HepG2 (cell line): ENCODE measurements around the gene EIF4G3. TPM values are rescaled to one million over a fixed set of nuclear protein-coding genes. Genes with fewer than 3 reads are reported as not detected.

Experiments used
- ARID3A ChIP-seq: IDR thresholded peaks from 2 replicates; pipeline ENCODE4 v1.6.1; 2012; ENCODE audit warnings: low read depth, low read length, improper control_type of control experiment
- CSRNP2 ChIP-seq: sonication (generic); formaldehyde crosslinking; conservative IDR thresholded peaks from 2 replicates; pipeline ENCODE4 v1.8.0; 2022; ENCODE audit warnings: low read depth, missing genetic modification reagents
- DRAP1 ChIP-seq: IDR thresholded peaks from 2 replicates; pipeline ENCODE4 v1.6.1; 2016; ENCODE audit warnings: missing genetic modification reagents, missing compliant biosample characterization
- ETV5 ChIP-seq: IDR thresholded peaks from 2 replicates; pipeline ENCODE4 v1.6.1; 2018; ENCODE audit warnings: missing biosample characterization, missing genetic modification reagents, inconsistent platforms, borderline replicate concordance
- GATAD1 ChIP-seq: IDR thresholded peaks from 2 replicates; pipeline ENCODE4 v1.6.1; 2016; ENCODE audit warnings: missing genetic modification reagents, missing compliant biosample characterization
- HDAC2 ChIP-seq: sonication (generic); formaldehyde crosslinking; IDR thresholded peaks from 2 replicates; pipeline ENCODE4 v1.4.0; 2020; ENCODE audit warnings: missing genetic modification reagents
- HNF4A ChIP-seq: sonication (generic); formaldehyde crosslinking; IDR thresholded peaks from 2 replicates; pipeline ENCODE4 v1.4.0; 2020; ENCODE audit warnings: missing genetic modification reagents
- HOMEZ ChIP-seq: IDR thresholded peaks from 2 replicates; pipeline ENCODE4 v1.6.1; 2016; ENCODE audit warnings: low read depth
- NR2F6 ChIP-seq, 2 experiments: IDR thresholded peaks; 2 replicates each; pipeline ENCODE4 v1.6.1; 2016; ENCODE audit warnings: antibody characterized with exemption in 1 of 2, mild to moderate bottlenecking in 1 of 2
- SNAPC5 ChIP-seq: sonication (generic); formaldehyde crosslinking; IDR thresholded peaks from 2 replicates; pipeline ENCODE4 v1.8.1; 2023; ENCODE audit warnings: mild to moderate bottlenecking, missing genetic modification reagents, borderline replicate concordance
- TBX2 ChIP-seq: sonication (generic); formaldehyde crosslinking; IDR thresholded peaks from 2 replicates; pipeline ENCODE4 v1.5.0; 2020; ENCODE audit warnings: missing genetic modification reagents, mild to moderate bottlenecking, borderline replicate concordance
- ZNF574 ChIP-seq: sonication (generic); formaldehyde crosslinking; IDR thresholded peaks from 2 replicates; pipeline ENCODE4 v1.4.0; 2020; ENCODE audit warnings: missing genetic modification reagents
- ZNF629 ChIP-seq: sonication (generic); formaldehyde crosslinking; conservative IDR thresholded peaks from 2 replicates; pipeline ENCODE4 v1.5.0; 2020; ENCODE audit warnings: missing genetic modification reagents
- ZNF737 ChIP-seq: sonication (generic); formaldehyde crosslinking; IDR thresholded peaks from 2 replicates; pipeline ENCODE4 v1.5.0; 2020; ENCODE audit warnings: missing genetic modification reagents, mild to moderate bottlenecking, borderline replicate concordance
- ZNF766 ChIP-seq: sonication (generic); formaldehyde crosslinking; IDR thresholded peaks from 2 replicates; pipeline ENCODE4 v1.5.0; 2020; ENCODE audit warnings: missing genetic modification reagents, borderline replicate concordance
- ZNF773 ChIP-seq: sonication (generic); formaldehyde crosslinking; IDR thresholded peaks from 2 replicates; pipeline ENCODE4 v1.4.0; 2020; ENCODE audit warnings: missing genetic modification reagents, borderline replicate concordance
- polyA plus RNA-seq, 8 experiments: library from polyadenylated mRNA; depleted of rRNA in 3 of 8; stranded (reverse) in 7 of 8; unstranded in 1 of 8; fragments of >200 nt; fragmentation: Illumina TruSeq in 4 of 8; extraction: Trizol in 4 of 8; gene quantifications; 2 replicates each; pipeline versions ENCODE4 v1.2.1 to v1.2.3, GENCODE V29; 2011 to 2016; ENCODE audit warnings: low read depth in 4 of 8, missing spikeins in 1 of 8, mixed read lengths in 1 of 8; ENCODE audit not compliant: insufficient read depth in 1 of 8
- total RNA-seq, 5 experiments: library from RNA; depleted of rRNA; stranded (reverse); fragments of >200 nt; fragmentation: Illumina TruSeq; extraction: Trizol; gene quantifications; 2 replicates each; pipeline ENCODE4 v1.2.3, GENCODE V29; 2016; ENCODE audit warnings: low read depth in 1 of 5

EIF4G3 gene
- total and polyA plus RNA-seq, 2 of the 13 experiments (the other 11 are each of a cell fraction or from before 2014, with no cell fraction given), result 22.2 to 27.6 TPM

GRCh38 chr1:21115098-21115760 is 61.5 kb downstream of the EIF4G3 start (continued):
- TF ChIP-seq ZNF629 (CRISPR knock-in tag), result 0 out of 2 replicates have a peak, but pooled peaks have one; percentile 29
- TF ChIP-seq HOMEZ (CRISPR knock-in tag), result peak; percentile 97
- TF ChIP-seq ZNF574, result no peak
- peak; percentile 97 for TF ChIP-seq HNF4A (CRISPR knock-in tag)
- peak; percentile 89 for TF ChIP-seq ARID3A
- no peak for TF ChIP-seq ZNF773
- no peak for TF ChIP-seq ZNF766
- TF ChIP-seq TBX2 (CRISPR knock-in tag), result peak; percentile 61; the same call in 1 of the 2 replicates
- TF ChIP-seq NR2F6 (IDR thresholded peaks at IDR 0.05), result peak; percentile 68
- peak; percentile 67 for TF ChIP-seq NR2F6 (CRISPR knock-in tag; IDR thresholded peaks at IDR 0.05)
- TF ChIP-seq ZNF737 (CRISPR knock-in tag), result no peak
- peak; percentile 72; the same call in 1 of the 2 replicates for TF ChIP-seq SNAPC5 (CRISPR knock-in tag)
- TF ChIP-seq HDAC2 (CRISPR knock-in tag), result peak; percentile 64; the same call in 1 of the 2 replicates
- TF ChIP-seq GATAD1 (CRISPR knock-in tag), result no peak
- peak; percentile 14; the same call in 1 of the 2 replicates for TF ChIP-seq DRAP1 (CRISPR knock-in tag)
- peak; percentile 45; the same call in 1 of the 2 replicates for TF ChIP-seq ETV5 (CRISPR knock-in tag)
- TF ChIP-seq CSRNP2 (CRISPR knock-in tag), result no peak
